K562 (cell line): ENCODE results near the gene ARFRP1. TPM values are rescaled to one million over a fixed set of nuclear protein-coding genes. Genes with fewer than 3 reads are reported as not detected.

Source experiments
- ARNT ChIP-seq, 2 experiments: fragments of 450-650 bp; IDR thresholded peaks; 2 replicates each; pipeline ENCODE4 v1.6.1; 2016; ENCODE audit warnings: mild to moderate bottlenecking in 1 of 2
- BRD4 ChIP-seq: fragments of 200-600 bp; sonication (generic); IDR thresholded peaks from 2 replicates; pipeline ENCODE4 v1.6.1; 2017; ENCODE audit warnings: inconsistent platforms
- CAMTA2 ChIP-seq: fragments of 250-450 bp; sonication (Bioruptor Pico); conservative IDR thresholded peaks from 2 replicates; pipeline ENCODE4 v1.5.1; 2022
- ESRRA ChIP-seq: fragments of 450-650 bp; IDR thresholded peaks from 2 replicates; pipeline ENCODE4 v1.6.1; 2014; ENCODE audit warnings: low read depth, mild to moderate bottlenecking, moderate library complexity, borderline replicate concordance
- ETV6 ChIP-seq, 3 experiments: fragments of 150-350 bp in 1 of 3; sonication (generic) in 1 of 3; formaldehyde crosslinking in 1 of 3; IDR thresholded peaks; 2 replicates each; pipeline versions ENCODE4 v1.6.1 to v1.8.0; 2014 to 2022; ENCODE audit warnings: borderline replicate concordance in 2 of 3, low read depth in 2 of 3, antibody characterized with exemption in 1 of 3, low read length in 1 of 3, mild to moderate bottlenecking in 1 of 3, missing genetic modification reagents in 1 of 3
- EWSR1 ChIP-seq: fragments of 450-650 bp; IDR thresholded peaks from 2 replicates; pipeline ENCODE4 v1.6.1; 2018; ENCODE audit warnings: borderline replicate concordance, mild to moderate bottlenecking, low read depth, moderate library complexity; ENCODE audit not compliant: partially characterized antibody
- FOS ChIP-seq: IDR thresholded peaks from 3 replicates; pipeline ENCODE4 v1.6.1; 2011; ENCODE audit not compliant: insufficient read length; ENCODE audit errors: extremely low read depth
- HBP1 ChIP-seq: fragments of 450-650 bp; formaldehyde crosslinking; IDR thresholded peaks from 2 replicates; pipeline ENCODE4 v1.4.0; 2022; ENCODE audit warnings: missing genetic modification characterization
- IRF1 ChIP-seq: sonication (generic); formaldehyde crosslinking; IDR thresholded peaks from 2 replicates; pipeline ENCODE4 v1.8.0; 2022; ENCODE audit warnings: missing genetic modification reagents, mild to moderate bottlenecking, borderline replicate concordance
- KDM1A ChIP-seq, 2 experiments: fragments of 450-650 bp; IDR thresholded peaks; 2 replicates each; pipeline ENCODE4 v1.6.1; 2016; ENCODE audit warnings: mild to moderate bottlenecking in 2 of 2
- L3MBTL2 ChIP-seq: fragments of 450-650 bp; IDR thresholded peaks from 2 replicates; pipeline ENCODE4 v1.6.1; 2016; ENCODE audit warnings: mild to moderate bottlenecking, moderate library complexity
- LEF1 ChIP-seq: fragments of 450-650 bp; IDR thresholded peaks from 2 replicates; pipeline ENCODE4 v1.6.1; 2016; ENCODE audit warnings: mild to moderate bottlenecking
- MNT ChIP-seq, 2 experiments: fragments of 450-650 bp; conservative IDR thresholded peaks; 2 replicates each; pipeline ENCODE4 v1.6.1; 2017; ENCODE audit warnings: mild to moderate bottlenecking in 2 of 2, moderate library complexity in 2 of 2
- MYBL2 ChIP-seq, 2 experiments: fragments of 450-650 bp in 1 of 2; sonication (generic) in 1 of 2; formaldehyde crosslinking in 1 of 2; IDR thresholded peaks; 2 replicates each; pipeline versions ENCODE4 v1.6.1 to v1.8.1; 2017 to 2022; ENCODE audit warnings: borderline replicate concordance in 1 of 2, inconsistent platforms in 1 of 2, low read depth in 1 of 2, mild to moderate bottlenecking in 1 of 2, missing genetic modification reagents in 1 of 2, moderate library complexity in 1 of 2
- RBM17 ChIP-seq: fragments of 200-400 bp; formaldehyde crosslinking; IDR thresholded peaks from 2 replicates; pipeline ENCODE4 v1.6.1; 2017; ENCODE audit warnings: low read depth, mild to moderate bottlenecking, low read length, borderline replicate concordance
- SLC30A9 ChIP-seq: fragments of 250-450 bp; sonication (Bioruptor Pico); IDR thresholded peaks from 2 replicates; pipeline ENCODE4 v1.8.0; 2022; ENCODE audit warnings: mild to moderate bottlenecking, moderate library complexity
- STAT5A ChIP-seq: IDR thresholded peaks from 2 replicates; pipeline ENCODE4 v1.6.1; 2012; ENCODE audit warnings: low read length, inconsistent platforms, borderline replicate concordance
- TARDBP ChIP-seq: fragments of 450-650 bp; IDR thresholded peaks from 2 replicates; pipeline ENCODE4 v1.6.1; 2016
- USF1 ChIP-seq: sonication (generic); formaldehyde crosslinking; IDR thresholded peaks from 2 replicates; pipeline ENCODE4 v1.9.0; 2022; ENCODE audit warnings: mild to moderate bottlenecking, missing genetic modification reagents
- ZBTB12 ChIP-seq: fragments of 250-450 bp; sonication (Bioruptor Pico); IDR thresholded peaks from 2 replicates; pipeline ENCODE4 v1.4.0; 2020
- polyA plus RNA-seq, 8 experiments: library from polyadenylated mRNA; depleted of rRNA in 4 of 8; stranded (reverse) in 5 of 8; unstranded in 3 of 8; fragments of >200 nt; fragmentation: Nextera tagmentation in 2 of 8; fragmentation: Illumina TruSeq in 1 of 8; extraction: Ambion mirVana in 2 of 8; extraction: Trizol in 1 of 8; gene quantifications; 2 replicates each; pipeline versions ENCODE4 v1.2.1 to v1.2.3, GENCODE V29; 2011 to 2014; ENCODE audit warnings: inconsistent platforms in 1 of 8, missing spikeins in 1 of 8
- total RNA-seq, 7 experiments: library from RNA; depleted of rRNA in 6 of 7; stranded (reverse); fragments of >200 nt in 6 of 7; fragmentation: Illumina TruSeq in 2 of 7; extraction: Trizol in 2 of 7; gene quantifications; 2 replicates each; pipeline versions ENCODE4 v1.2.1 to v1.2.3, GENCODE V29; 2011 to 2021; ENCODE audit warnings: low replicate concordance in 1 of 7

ARFRP1 gene
- total and polyA plus RNA-seq, 9 of the 15 experiments (the other 6 are each of a cell fraction or from before 2014, with no cell fraction given), result 2.2 to 78.9 (median 37.3) TPM

GRCh38 chr20:63707558-63708300, at the start of gene ARFRP1, which contains the start of gene ZGPAT (continued):
- TF ChIP-seq CAMTA2 (0 out of 2 replicates have a peak, but pooled peaks have one; percentile 47), STAT5A (no peak), KDM1A (IDR thresholded peaks at IDR 0.05) (no peak), SLC30A9 (no peak), FOS (no peak), HBP1 (CRISPR knock-in tag) (no peak), BRD4 (peak; percentile 89; the same call in 1 of the 2 replicates), L3MBTL2 (peak; percentile 95), USF1 (peak; percentile 52; the same call in 1 of the 2 replicates), LEF1 (no peak), ETV6 (IDR thresholded peaks at IDR 0.05; ENCODE audit: borderline replicate concordance in 1 of 2, low read depth in 2 of 2, low read length in 1 of 2) (no peak), ETV6 (CRISPR knock-in tag; IDR thresholded peaks at IDR 0.05; ENCODE audit: borderline replicate concordance) (no peak), ARNT (IDR thresholded peaks at IDR 0.05) (no peak), IRF1 (CRISPR knock-in tag) (no peak), MYBL2 (IDR thresholded peaks at IDR 0.05; ENCODE audit: low read depth) (no peak), MYBL2 (CRISPR knock-in tag; IDR thresholded peaks at IDR 0.05; ENCODE audit: borderline replicate concordance) (no peak), EWSR1 (no peak), RBM17 (no peak), TARDBP (no peak; the same call in 1 of the 2 replicates), MNT (conservative IDR thresholded peaks at IDR 0.05) (peak; percentile 38 to 80; a peak in 3 of 4 replicates), ESRRA (peak; percentile 98), ZBTB12 (no peak)
